K562 (cell line): ENCODE results near the gene SYT8. TPM values are rescaled to one million over a fixed set of nuclear protein-coding genes. Genes with fewer than 3 reads are reported as not detected.

Experiments
- ATAC-seq: fragments of 200-7000 bp; cut with Tn5 transposase; 3 replicates; pipeline ENCODE4 v1.9.1; 2020; ENCODE audit warnings: moderate library complexity
- BruUV-seq: library from RNA; stranded (reverse); fragments of 400-500 nt; replicated peaks from 2 replicates; lab custom pipeline; 2021; lab: Mats Ljungman, UMichigan
- CTCF ChIA-PET: fragments of 300-600 bp; formaldehyde crosslinking; extraction: SDS; loops from one replicate; lab custom pipeline; 2021; ENCODE audit warnings: low intra/inter-chr PET ratio; lab: Yijun Ruan, JAX
- POLR2A ChIA-PET: fragments of 300-600, 350-650 bp; sonication (Branson Sonifier 250); formaldehyde crosslinking; extraction: SDS; loops from one replicate; lab custom pipeline; 2021; ENCODE audit warnings: antibody characterized with exemption, inconsistent platforms; lab: Yijun Ruan, JAX
- DNase-seq, 4 experiments: peaks; one replicate each; pipeline versions ENCODE4 v3.0.0 to v3.0.0-alpha.2; 2011 to 2018; ENCODE audit warnings: low spot score in 3 of 4, mixed read lengths in 3 of 4; ENCODE audit errors: extremely low read depth in 1 of 4
- FAIRE-seq: peaks from 2 replicates; lab custom pipeline; 2011; peaks lifted over from hg19 to GRCh38; lab: Jason Lieb, UNC
- H2AFZ ChIP-seq: 2 replicates; pipeline ENCODE4 v1.6.0; 2011; ENCODE audit warnings: low read depth, low read length, control low read depth, inconsistent platforms
- H3K27ac ChIP-seq: fragments of 200-600 bp; 3 replicates; pipeline ENCODE4 v1.8.0; 2011; ENCODE audit warnings: low read depth, mild to moderate bottlenecking, control low read depth, inconsistent platforms, low read length, moderate library complexity, mixed read lengths; ENCODE audit errors: extremely low read depth
- H3K27me3 ChIP-seq, 2 experiments: fragments of 300-600 bp in 1 of 2; 2 replicates in 1 of 2; 3 replicates in 1 of 2; pipeline versions ENCODE4 v1.6.0 to v1.8.0; 2011; ENCODE audit warnings: inconsistent platforms in 2 of 2, low read length in 2 of 2, mild to moderate bottlenecking in 1 of 2, mixed read lengths in 1 of 2, moderate library complexity in 1 of 2; ENCODE audit not compliant: control insufficient read depth in 2 of 2, insufficient read depth in 2 of 2
- H3K36me3 ChIP-seq: fragments of 300-600 bp; 3 replicates; pipeline ENCODE4 v1.8.0; 2011; ENCODE audit warnings: mild to moderate bottlenecking, low read length, inconsistent platforms; ENCODE audit not compliant: control insufficient read depth, insufficient read depth
- H3K4me1 ChIP-seq, 2 experiments: fragments of 200-600 bp in 1 of 2; replicated peaks in 1 of 2; 2 replicates in 1 of 2; 3 replicates in 1 of 2; pipeline versions ENCODE4 v1.5.1 to v1.8.0; 2011; ENCODE audit warnings: inconsistent platforms in 2 of 2, low read length in 2 of 2, mild to moderate bottlenecking in 1 of 2, mixed read lengths in 1 of 2, moderate library complexity in 1 of 2; ENCODE audit not compliant: control insufficient read depth in 2 of 2, insufficient read depth in 2 of 2
- H3K4me2 ChIP-seq: 2 replicates; pipeline ENCODE4 v1.6.1; 2011; ENCODE audit warnings: low read length, control low read depth, inconsistent platforms, mixed read lengths; ENCODE audit not compliant: insufficient read depth
- H3K4me3 ChIP-seq: fragments of 200-600 bp; sonication (generic), shearing (Covaris generic); 2 replicates; pipeline ENCODE4 v1.5.1; 2016; ENCODE audit warnings: control low read depth, inconsistent platforms
- H3K79me2 ChIP-seq: fragments of 200-600 bp; 3 replicates; pipeline ENCODE4 v1.8.0; 2011; ENCODE audit warnings: low read length, inconsistent platforms; ENCODE audit not compliant: control insufficient read depth, insufficient read depth
- H3K9ac ChIP-seq, 2 experiments: 2 replicates each; pipeline versions ENCODE4 v1.6.0 to v1.6.1; 2011; ENCODE audit warnings: low read depth in 2 of 2, low read length in 2 of 2, control low read depth in 1 of 2, inconsistent platforms in 1 of 2, mild to moderate bottlenecking in 1 of 2, mixed read lengths in 1 of 2; ENCODE audit not compliant: insufficient read depth in 1 of 2
- H3K9me1 ChIP-seq: one replicate; pipeline ENCODE4 v1.6.0; 2011; ENCODE audit warnings: inconsistent platforms, mild to moderate bottlenecking, low read length, moderate library complexity; ENCODE audit not compliant: control insufficient read depth, insufficient read depth
- H3K9me3 ChIP-seq: replicated peaks from 2 replicates; pipeline ENCODE4 v1.5.1; 2011; ENCODE audit warnings: low read depth, low read length, inconsistent platforms; ENCODE audit not compliant: control insufficient read depth, insufficient read depth
- H4K20me1 ChIP-seq: replicated peaks from 2 replicates; pipeline ENCODE4 v1.6.1; 2011; ENCODE audit warnings: low read length, inconsistent platforms, mixed read lengths; ENCODE audit not compliant: control insufficient read depth, insufficient read depth
- EHMT2 ChIP-seq: fragments of 450-650 bp; IDR thresholded peaks from 2 replicates; pipeline ENCODE4 v1.6.1; 2018; ENCODE audit warnings: antibody characterized with exemption
- HDAC6 ChIP-seq: IDR thresholded peaks from 2 replicates; pipeline ENCODE4 v1.6.1; 2012; ENCODE audit warnings: low read depth, mild to moderate bottlenecking, control low read depth, inconsistent platforms, low read length, moderate library complexity
- KLF6 ChIP-seq: fragments of 250-450 bp; sonication (Bioruptor Pico); IDR thresholded peaks from 2 replicates; pipeline ENCODE4 v1.4.0; 2020; ENCODE audit warnings: mild to moderate bottlenecking, moderate library complexity, borderline replicate concordance
- ZNF507 ChIP-seq: conservative IDR thresholded peaks from 2 replicates; pipeline ENCODE4 v1.6.1; 2017; ENCODE audit warnings: missing genetic modification characterization, missing compliant biosample characterization
- in situ Hi-C: fragments of 300-500 bp; cut with MboI; formaldehyde crosslinking; loops from 4 replicates; pipeline ENCODE4 v1.15.0; 2018; ENCODE audit warnings: inconsistent platforms, mixed read lengths
- intact Hi-C: fragments of 100-400 bp; cut with micrococcal nuclease; formaldehyde crosslinking; loops from 2 replicates; pipeline ENCODE4 v1.14.2; 2022
- polyA plus RNA-seq, 8 experiments: library from polyadenylated mRNA; depleted of rRNA in 4 of 8; stranded (reverse) in 5 of 8; unstranded in 3 of 8; fragments of >200 nt; fragmentation: Nextera tagmentation in 2 of 8; fragmentation: Illumina TruSeq in 1 of 8; extraction: Ambion mirVana in 2 of 8; extraction: Trizol in 1 of 8; gene quantifications; 2 replicates each; pipeline versions ENCODE4 v1.2.1 to v1.2.3, GENCODE V29; 2011 to 2014; ENCODE audit warnings: inconsistent platforms in 1 of 8, missing spikeins in 1 of 8
- total RNA-seq, 7 experiments: library from RNA; depleted of rRNA in 6 of 7; stranded (reverse); fragments of >200 nt in 6 of 7; fragmentation: Illumina TruSeq in 2 of 7; extraction: Trizol in 2 of 7; gene quantifications; 2 replicates each; pipeline versions ENCODE4 v1.2.1 to v1.2.3, GENCODE V29; 2011 to 2021; ENCODE audit warnings: low replicate concordance in 1 of 7

SYT8 gene
- total and polyA plus RNA-seq, 9 of the 15 experiments (the other 6 are each of a cell fraction or from before 2014, with no cell fraction given), result not detected

GRCh38 chr11:1820463-1821325 lies 14.1 kb upstream of the SYT8 start (continued):
- TF ChIP-seq KLF6 (CRISPR knock-in tag) (no peak), ZNF507 (tag) (no peak)

DNA sequence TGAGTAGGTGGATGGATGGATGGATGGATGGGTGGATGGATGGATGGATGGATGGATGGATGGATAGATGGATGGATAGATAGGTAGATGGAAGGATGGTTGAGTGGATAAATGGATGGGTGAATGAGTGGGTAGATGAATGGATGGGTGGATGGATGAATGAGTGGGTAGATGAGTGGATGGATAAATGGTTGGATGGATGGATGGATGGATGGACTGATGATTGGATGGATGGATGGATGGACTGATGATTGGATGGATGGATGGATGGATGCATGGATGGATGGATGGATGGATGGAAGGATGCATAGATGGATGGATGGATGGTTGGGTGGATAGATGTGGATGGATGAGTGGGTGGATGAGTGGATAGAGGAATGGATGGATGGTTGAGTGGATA lies 13.2 kb upstream of the SYT8 start:
- Histone ChIP-seq H2AFZ (no peak overlapping the region), H3K4me2 (no peak overlapping the region), H4K20me1 (no peaks in the 10 kb centered on the region; the same call in 1 of the 2 replicates), H3K27ac (no peak overlapping the region), H3K9me3 (no peaks in the 10 kb centered on the region), H3K4me1 (peaks cover 0 to 23% of the 10 kb centered on the region in 2 experiments; a peak in 2 of 5 replicates), H3K27me3 (peaks cover 0 to 7% of the 10 kb centered on the region in 2 experiments; a peak in 2 of 5 replicates), H3K36me3 (no peaks in the 10 kb centered on the region), H3K4me3 (no peak overlapping the region), H3K9me1 (no peaks in the 10 kb centered on the region), H3K79me2 (no peaks in the 10 kb centered on the region), H3K9ac (no peak overlapping the region)
- no peak for ATAC-seq
- no peak for DNase-seq
- BruUV-seq, result no TSS peak
- FAIRE-seq, result no peak
- intact Hi-C loops (no loop called here), in situ Hi-C loops (loop anchor here (5.0 kb wide), 1 partner anchor 124 kb away; the partner anchor contains the start of gene KRTAP5-6)
- POLR2A ChIA-PET, result no interaction called here
- TF ChIP-seq EHMT2 (0 out of 2 replicates have a peak, but pooled peaks have one; percentile 41), HDAC6 (no peak)
- CTCF ChIA-PET, result no interaction called here
